Germinal center (tissue), 1 donor: Measurements from ENCODE around the gene CPNE4.

Experiments used
- DNase-seq: peaks from one replicate; pipeline ENCODE4 v3.0.0; 2012; ENCODE audit warnings: mixed read lengths, low spot score

The CPNE4 gene

DNA sequence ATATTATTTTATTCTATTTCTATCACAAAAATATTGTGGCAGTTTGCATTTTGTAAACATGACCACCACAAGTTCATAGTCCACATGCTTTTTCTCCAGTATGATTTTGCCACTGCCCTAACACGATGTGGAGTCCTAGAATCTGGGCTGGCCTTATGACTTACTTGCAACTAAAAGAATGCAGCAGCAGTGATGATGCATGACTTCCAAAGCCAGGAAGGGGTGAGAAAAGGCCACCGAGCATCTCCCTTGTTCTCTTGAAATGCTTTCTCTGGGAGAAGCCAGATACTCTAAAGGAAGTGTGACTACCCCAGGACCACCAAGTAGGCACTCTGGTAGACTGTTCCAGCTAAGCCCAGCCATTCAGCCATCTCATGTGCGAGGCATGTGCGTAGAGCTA, 340.4 kb downstream of the CPNE4 start:
- no peak for DNase-seq

DNA sequence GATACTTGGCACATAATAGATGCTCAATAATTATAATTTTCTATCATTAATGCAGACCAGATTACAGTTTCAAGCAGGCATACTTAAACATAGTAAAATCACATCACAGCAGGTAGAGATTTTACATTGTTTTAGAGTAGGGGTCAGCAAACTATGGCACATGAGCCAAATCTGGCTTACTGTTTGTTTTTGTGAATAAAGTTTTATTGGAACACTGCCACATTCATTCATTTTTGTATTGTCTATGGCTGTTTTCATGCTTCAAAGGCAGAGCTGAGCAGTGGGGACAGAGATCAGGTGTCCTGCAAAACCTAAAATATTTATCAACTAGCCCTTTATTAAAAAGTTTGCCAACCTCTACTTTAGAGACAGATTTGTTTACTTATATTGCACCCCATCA, 342.5 kb downstream of the CPNE4 start:
- no peak for DNase-seq

DNA sequence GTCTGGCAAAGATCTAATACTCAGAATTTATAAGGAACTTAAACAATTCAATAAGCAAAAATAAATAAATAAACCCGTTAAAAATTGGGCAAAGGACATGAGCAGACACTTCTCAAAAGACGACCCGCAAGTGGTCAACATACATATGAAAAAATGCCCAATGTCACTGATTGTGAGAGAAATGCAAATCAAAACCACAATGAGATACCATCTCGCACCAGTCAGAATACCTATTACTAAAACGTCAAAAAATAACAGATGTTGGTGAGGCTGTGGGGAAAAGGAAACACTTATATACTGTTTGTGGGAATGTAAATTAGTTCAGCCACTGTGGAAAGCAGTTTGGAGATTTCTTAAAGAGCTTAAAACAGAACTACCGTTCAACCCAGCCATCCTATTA, 344.0 kb downstream of the CPNE4 start:
- DNase-seq: no peak

DNA sequence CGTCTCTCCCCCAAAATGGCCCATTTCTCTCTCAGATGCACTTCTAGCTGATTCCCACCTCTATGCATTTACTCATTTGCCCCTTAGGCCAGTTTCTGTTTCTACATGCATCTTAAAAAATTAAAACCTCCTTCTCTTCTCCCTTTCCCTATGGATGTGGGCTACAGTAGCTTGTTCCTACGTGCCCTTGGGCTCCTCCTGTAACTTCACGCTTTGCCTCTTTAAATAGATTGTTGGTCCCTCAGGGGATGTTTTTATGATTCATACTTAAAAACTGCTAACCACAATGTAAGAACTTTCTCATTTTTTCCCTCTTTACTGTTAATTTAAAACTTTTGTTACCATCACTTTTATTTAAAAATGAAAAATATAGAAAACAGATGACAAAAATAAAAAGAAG, 346.4 kb downstream of the CPNE4 start:
- DNase-seq: no peak

DNA sequence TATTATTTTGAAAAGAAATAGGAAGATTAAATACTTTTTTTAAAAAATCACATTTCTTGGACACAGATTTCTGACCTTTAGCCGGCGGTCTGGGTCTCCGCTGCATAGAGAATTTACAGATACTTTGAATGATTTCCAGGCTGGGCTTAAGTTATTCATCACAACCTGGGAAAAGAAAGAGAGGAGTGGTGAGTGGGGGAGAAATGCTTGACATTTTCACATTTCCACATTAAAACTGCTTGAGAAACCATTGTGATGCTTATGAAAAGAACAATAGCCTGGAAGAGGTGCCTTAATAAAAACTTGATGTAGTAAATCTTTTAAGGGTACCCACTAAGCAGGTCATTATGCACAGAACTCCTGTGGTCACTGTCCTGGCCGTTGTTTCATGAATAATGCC, 365.2 kb downstream of the CPNE4 start:
- DNase-seq: no peak

DNA sequence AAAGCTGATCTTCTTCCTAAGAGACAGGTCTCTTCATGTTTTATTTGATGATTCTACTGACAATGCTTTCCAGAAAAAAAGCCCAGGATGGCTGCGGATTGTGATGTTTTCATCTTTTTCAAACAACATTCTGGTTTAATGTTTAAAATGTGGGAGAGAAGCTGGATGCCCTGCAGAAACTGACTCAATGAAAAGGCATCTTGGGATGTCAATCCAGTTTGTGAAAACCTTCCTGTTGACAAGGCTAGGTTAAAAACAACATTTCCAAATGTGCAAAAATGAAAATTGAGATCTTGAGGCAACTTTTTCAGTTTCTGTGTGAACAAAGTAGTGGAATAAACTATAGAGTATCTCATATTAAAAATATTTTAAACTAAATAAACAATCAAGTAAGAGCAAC, 376.0 kb downstream of the CPNE4 start:
- DNase-seq: no peak

DNA sequence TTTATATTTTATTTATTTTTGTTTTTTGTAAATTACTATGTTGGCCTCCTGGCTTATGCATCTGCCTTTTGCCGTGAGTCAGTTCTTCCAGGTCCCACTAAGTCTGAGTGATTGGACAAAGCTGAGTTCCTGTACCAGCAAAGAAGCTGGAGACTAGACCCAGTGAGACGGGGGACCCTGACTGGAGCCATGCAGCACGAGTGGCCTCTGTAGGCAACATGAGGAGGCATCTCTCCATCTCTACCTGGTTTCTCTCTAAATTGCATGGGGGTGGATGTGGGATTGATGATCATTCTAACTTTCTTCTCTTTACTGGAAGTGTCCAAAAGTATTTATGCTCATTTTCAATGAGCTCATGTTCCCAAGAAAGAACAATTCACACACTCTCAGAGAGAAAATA, 376.7 kb downstream of the CPNE4 start:
- DNase-seq: no peak

DNA sequence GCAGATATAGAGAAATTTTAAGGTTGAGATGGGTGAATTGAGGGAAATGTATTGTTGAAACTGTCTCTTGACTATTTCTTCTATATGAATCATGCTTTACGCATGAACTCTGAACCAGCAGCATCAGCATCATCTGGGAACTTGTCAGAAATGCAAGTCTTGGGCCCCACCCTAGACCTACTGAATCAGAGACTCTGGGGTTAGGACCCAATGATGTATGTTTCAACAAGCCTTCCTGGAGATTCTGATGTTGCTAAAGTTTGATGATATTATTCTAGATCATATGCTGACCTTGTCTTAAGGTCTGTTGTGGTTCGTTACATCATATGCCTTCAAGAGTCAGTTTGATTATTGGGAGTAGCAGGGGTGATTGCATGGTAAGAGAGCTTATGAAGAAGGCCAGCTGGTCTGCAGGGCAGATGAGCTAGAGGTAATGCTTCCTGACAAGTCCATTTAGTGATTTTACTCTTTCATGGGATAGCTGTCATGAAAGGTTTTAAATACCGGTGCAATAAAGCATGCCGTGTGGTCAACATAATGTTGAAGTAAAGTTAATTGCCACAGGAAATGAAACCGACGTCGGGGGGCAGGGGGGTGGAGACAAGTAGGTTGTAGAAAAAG, 379.6 kb downstream of the CPNE4 start:
- no peak for DNase-seq

DNA sequence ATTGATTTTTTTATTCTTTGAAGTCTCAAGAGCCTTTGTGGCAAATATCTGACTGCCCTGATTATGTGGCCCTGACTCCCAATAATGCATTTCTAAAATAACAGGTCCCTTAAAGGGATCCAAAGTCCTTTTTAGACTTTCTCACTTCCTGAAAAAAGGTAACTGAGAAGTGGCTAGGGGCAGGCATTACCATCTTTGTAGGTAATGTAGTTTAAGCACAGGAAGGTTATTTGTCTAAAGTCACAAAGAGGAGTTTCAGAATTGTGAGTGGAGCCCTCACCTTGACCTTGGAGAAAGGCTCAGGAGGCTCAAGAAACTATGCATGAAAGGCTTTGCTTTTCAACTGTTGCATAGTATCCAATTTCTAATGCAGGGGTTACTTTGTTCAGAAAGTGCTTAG, 389.2 kb downstream of the CPNE4 start:
- DNase-seq: no peak

DNA sequence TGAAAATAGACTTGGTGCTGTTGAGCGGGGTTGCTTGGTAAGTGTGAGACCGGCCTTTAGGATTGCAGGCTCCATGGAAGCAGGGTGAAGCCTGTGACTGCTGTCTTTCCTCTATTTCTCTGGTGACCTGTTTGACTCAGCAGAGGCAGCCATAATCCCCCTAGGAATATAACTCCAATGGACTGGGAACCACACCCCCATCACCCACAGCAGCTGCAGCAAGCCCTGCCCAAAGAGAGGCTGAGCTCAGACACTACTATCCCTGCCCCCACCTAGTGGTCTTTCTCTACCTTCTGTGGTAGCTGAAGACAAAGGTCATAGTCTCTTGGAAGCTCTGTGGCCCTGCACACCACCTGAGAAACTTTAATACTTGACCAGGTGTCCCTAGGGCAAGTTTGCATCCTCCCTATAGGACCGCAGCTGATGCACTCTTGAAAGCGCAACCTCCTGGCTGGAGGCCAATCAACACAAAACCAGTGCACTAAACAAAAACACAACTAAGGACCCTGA, 398.5 kb downstream of the CPNE4 start:
- no peak for DNase-seq

DNA sequence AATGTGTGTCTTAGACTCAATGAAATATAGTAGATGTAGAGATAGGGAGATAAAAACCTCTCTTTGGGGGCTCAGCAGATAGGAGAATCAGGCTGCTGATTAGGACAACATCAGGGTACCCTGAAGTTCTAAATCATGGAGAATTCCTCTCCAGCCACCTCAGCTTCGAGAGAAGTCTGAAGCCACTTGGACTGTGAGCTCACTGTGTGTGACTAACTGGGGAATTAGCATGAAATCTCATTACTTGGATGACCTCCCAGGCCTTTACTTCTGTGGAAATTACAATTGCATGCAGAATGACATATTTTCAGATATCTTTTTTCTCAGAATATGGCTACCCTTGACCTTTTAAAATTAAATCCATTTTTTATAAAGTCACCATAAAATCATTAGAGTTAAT, 404.0 kb downstream of the CPNE4 start:
- DNase-seq: no peak

DNA sequence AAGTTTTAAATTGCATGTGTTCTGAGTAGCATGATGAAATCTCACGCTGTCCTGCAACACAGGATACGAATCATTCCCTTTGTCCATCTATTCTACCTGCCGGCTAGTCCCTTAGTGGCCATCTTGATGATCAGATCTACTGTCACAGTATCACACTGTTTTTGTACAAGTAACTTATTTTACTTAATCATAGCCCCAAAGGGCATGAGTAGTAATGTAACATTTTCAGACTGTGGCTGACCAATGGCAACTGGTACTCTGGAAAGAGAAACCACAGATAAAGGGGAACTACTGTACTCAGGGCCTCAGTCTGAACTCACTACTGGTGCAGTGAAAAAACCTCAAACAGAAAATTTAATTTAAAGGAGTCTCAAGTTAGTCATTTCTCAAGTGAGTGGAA, 404.7 kb downstream of the CPNE4 start:
- DNase-seq: no peak

DNA sequence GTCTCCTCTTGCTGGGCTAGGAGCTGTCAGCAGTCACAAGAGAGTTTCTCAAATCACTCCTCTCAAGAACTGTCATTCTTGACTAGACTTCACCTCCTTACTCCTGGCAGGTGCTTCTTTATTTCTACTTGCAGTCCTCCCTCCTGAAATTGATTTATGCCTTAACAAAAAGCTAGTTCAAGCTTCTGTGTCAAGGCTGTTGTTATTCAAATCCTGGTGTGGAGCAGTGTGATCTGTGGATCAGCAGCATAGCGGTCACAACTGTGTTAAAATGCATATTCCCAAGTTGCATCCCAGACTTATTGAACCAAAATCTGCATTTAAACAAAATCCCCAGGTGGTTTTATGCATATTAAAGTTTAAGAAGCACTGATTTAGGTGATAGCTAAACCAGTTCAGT, 411.4 kb downstream of the CPNE4 start:
- DNase-seq: no peak

DNA sequence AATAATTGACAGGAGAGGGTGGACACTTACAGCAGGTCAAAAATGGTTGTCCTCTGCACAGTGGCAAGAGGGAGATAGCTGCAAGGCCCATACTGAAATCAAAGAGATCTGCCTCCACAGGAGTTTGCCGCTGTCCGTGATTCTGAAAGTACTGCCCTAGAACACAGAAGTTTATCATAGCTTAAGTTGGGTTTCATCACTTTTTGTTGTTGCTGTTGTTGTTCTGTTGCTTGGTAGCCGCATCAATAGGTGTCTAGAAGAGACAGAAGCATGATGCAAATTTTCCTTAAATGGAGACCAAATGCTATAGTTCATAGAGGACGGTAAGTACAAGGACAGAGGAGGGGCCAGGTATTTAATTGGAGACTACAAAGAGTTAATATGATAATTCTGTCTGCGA, 412.1 kb downstream of the CPNE4 start:
- no peak for DNase-seq

DNA sequence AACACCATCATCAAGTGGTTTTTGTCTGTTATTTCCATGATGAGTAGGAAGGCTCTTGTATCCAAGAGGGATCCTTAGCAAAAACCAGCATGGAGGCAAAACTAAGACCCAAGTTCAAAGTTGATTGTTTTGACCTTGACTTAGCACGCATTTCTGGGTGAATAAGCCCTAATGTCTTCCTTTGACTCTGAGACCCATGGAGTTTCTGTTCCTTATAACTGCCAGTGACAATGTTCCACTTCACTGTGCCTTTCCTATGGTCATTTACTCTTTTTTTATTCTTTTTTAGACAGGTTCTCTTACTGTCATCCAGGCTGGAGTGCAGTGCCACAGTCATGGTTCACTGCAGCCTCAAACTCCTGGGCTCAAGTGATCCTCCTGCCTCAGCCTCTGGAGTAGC, 413.8 kb downstream of the CPNE4 start:
- no peak for DNase-seq

DNA sequence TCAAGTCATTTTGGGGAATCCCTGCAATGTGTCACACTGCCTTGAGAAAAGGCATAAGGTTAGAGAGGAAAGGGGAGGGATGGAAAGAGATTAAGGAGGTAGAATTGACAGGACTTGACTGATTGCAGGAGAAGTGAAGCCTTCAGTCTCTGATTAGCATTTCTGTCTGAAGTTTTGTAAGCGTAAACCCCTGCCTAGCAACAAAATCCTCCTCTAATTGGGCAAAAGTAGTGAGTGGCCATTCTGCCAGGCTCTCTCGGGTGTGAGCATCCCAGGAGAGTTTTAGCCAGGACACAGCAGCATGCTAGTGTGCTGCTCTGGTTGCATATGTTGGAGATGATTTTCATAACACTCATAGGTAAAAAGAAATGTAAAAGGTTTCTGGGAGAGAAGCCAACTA, 415.0 kb downstream of the CPNE4 start:
- no peak for DNase-seq

DNA sequence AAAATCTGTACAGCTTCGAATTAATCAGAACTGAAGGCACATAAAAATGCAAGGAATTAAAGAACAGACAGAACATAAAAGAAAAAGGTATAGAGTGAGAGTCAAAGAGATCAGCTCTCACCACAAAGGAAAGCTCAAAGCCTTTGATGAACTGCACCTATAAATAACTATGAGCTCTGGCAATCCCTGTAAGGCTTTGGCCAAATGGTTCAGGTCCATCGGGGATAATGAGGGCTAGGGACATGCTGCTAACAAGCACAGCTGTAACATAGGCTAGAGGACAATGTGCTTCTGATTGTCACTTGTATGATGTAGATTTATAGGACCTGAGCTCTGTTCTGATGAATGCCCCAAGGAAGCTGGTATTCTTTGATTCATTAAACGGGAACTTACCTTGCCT, 418.1 kb downstream of the CPNE4 start:
- no peak for DNase-seq

DNA sequence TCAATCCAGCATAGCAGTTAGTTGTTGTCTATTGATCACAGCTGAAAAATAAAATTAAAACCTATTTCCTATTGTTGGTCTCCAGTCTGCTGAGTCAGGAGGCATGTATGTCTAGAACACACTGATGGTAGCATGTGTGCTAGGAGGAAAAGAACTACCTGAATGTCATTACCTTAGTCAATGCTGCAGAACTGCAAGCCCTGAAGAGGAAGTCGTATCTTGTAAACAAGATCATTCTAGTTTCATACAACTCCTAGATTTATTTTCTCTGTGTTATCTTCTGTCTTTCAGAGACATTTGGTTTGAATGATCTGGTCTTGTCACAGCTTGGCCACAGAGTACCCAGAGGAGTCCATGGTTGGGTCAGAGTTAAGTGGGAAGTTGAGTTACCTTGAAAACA, 422.1 kb downstream of the CPNE4 start:
- DNase-seq: no peak

DNA sequence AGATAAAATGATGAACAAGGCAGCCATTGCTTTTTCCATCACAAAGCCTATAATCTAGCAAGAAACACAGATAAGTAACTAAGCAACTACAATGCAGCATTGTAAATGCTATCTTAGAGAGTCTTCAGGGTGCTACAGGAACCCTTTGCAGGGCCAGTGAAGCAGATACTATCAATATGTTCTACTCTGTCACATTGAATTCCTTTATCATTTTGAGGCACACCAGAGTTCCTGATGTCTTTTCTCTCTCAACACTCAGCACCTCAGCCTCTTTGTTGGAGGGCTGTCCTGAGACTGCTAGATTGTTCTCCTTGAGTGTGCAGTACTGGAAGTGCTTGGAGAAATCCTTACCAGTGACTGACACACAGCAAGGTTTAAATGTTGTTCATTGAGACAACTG, 424.6 kb downstream of the CPNE4 start:
- DNase-seq: no peak

DNA sequence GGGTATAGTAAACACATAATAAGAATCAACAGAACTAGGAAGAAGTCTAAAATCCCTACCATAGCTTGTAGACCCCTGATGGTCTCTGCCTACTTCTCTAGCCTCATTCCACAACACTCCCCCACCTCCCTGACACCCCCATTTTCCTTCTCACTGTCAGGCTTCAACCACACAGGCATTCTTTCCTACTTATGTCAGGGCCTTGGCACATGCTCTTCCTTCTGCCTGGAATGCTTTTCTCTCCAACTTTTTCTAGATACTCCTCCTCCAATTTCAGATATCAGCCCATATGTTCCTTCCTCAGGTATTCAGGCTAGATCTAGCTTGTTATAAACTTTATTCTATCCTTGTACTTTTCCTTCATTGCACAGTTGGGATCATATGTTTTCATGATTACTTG, 426.1 kb downstream of the CPNE4 start:
- DNase-seq: no peak

DNA sequence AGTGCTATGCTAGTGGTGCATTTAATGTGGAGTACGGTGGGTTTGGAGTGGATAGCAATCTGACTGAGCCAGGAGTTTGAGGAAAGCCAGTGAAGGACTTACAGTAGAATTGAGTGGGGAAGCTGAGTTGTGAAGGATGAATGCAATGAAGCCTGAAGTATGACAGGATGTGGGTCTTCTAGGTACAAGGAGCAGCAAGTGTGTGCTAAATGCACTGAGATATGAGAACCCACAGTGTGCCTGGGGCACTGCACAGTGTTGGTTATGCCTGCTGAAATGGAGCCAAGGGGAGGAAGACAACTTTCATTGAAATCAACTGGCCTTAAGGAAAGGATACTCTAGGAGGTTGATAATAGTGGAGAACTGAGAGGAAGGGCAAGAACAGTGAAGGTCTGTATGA, 426.5 kb downstream of the CPNE4 start:
- no peak for DNase-seq

DNA sequence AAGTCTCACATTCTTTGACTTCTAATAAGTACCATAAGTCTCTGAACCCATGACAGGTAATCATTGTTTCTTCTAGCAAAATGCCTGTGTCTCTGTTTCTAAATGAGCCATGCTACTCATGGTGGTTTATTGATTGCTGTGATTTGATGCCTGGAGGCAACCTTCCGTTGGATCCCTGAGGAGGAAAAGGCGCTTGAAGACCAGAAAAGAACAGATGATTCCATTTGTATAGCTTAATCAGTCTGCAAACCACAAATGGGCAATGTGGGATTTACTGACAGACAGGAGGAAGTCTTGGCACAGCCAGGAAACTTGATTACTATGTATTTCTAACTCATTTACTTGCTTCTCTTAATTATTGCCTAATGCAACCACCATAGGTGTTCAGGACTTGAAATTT, 428.9 kb downstream of the CPNE4 start:
- DNase-seq: no peak

DNA sequence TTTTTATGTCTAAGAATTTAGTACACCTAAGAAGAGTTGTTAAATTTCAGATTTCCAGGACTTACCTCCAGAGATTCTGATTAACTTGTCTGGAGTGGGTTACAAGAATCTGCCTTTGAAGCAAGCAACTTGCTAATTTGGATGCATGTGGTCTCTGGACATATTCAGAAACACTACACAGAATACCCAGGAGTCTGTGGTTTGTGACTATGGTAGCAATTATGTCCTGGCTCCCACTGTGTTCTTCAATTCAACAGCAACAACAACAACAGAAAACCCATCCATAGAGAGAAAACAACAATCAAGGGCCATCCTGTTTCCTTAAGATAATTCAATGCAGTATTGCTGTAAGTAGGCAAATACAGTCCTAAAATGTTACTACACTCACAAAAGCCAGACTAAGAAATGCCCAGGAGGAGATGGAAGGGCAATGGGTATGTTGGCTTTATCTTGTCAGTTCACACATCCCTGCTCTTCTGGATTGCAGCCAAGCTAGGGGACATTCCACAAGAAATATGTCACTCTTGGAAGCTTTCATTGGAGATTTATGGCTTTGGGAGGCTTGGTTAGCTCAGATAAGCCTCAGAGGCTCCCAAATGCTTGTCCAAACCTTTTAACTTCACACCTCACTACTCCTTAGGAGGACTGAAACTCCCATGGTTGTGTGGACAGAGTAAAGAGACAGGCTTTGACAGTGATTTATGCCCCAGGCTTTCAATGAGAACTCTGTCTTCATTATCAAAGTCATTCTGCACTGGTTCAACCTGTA, 432.6 kb downstream of the CPNE4 start:
- no peak for DNase-seq

DNA sequence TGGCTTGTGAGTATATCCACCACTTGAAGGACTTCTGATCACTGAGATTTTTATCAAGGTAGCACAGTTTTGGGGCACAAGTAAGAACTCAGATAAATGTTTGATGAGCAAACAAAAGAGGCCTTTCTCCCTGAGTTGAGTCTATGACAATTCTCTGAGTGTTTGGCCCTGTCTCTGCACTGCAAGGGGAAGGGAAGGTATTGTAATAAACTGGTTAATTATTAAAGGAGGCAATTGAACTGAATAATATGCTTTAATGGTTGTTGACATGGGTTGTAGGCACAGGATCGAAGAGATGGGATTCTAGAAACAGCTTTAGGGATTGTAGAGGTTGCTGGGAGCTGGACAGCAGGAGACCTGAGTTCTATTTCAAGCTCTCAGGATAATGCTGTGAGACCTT, 437.0 kb downstream of the CPNE4 start:
- no peak for DNase-seq
